Measurements from ENCODE around the gene DLG2.

DNA sequence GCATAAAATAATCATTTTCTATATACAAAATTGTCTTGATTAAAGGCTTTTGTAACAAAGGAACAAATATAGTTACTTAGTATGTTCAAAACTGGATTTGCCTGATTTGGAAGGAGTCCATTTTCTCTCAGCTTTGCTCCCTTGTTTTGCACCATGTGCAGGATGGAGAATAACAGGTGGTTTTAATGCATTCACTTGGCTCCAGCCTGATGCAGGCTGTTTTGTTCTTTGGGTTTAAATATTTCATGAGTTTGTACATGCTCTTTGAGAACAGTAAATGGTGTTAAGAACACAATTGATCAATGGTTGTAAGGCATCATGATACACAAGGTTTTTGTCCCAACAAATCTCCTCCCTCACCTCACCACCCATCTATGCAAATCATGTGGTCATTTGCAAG, 1454.1 kb downstream of the DLG2 start:
- TF ChIP-seq ESRRA (CRISPR knock-in tag; IDR thresholded peaks at IDR 0.05; ENCODE audit: borderline replicate concordance) (no peak), ZNF232 (CRISPR knock-in tag; IDR thresholded peaks at IDR 0.05) (no peak), MYBL2 (CRISPR knock-in tag; IDR thresholded peaks at IDR 0.05) (no peak), SP1 (CRISPR knock-in tag; conservative IDR thresholded peaks at IDR 0.05) (no peak), RELA (CRISPR knock-in tag; IDR thresholded peaks at IDR 0.05; ENCODE audit: borderline replicate concordance) (no peak), GABPB1 (CRISPR knock-in tag; IDR thresholded peaks at IDR 0.05) (no peak), NFYB (CRISPR knock-in tag; conservative IDR thresholded peaks at IDR 0.05; ENCODE audit: low read depth) (no peak), ATF1 (CRISPR knock-in tag; IDR thresholded peaks at IDR 0.05) (no peak)
- TF ChIP-seq, protein P1, sequence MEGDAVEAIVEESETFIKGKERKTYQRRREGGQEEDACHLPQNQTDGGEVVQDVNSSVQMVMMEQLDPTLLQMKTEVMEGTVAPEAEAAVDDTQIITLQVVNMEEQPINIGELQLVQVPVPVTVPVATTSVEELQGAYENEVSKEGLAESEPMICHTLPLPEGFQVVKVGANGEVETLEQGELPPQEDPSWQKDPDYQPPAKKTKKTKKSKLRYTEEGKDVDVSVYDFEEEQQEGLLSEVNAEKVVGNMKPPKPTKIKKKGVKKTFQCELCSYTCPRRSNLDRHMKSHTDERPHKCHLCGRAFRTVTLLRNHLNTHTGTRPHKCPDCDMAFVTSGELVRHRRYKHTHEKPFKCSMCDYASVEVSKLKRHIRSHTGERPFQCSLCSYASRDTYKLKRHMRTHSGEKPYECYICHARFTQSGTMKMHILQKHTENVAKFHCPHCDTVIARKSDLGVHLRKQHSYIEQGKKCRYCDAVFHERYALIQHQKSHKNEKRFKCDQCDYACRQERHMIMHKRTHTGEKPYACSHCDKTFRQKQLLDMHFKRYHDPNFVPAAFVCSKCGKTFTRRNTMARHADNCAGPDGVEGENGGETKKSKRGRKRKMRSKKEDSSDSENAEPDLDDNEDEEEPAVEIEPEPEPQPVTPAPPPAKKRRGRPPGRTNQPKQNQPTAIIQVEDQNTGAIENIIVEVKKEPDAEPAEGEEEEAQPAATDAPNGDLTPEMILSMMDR (IDR thresholded peaks at IDR 0.05): no peak
- TF ChIP-seq, protein P2, sequence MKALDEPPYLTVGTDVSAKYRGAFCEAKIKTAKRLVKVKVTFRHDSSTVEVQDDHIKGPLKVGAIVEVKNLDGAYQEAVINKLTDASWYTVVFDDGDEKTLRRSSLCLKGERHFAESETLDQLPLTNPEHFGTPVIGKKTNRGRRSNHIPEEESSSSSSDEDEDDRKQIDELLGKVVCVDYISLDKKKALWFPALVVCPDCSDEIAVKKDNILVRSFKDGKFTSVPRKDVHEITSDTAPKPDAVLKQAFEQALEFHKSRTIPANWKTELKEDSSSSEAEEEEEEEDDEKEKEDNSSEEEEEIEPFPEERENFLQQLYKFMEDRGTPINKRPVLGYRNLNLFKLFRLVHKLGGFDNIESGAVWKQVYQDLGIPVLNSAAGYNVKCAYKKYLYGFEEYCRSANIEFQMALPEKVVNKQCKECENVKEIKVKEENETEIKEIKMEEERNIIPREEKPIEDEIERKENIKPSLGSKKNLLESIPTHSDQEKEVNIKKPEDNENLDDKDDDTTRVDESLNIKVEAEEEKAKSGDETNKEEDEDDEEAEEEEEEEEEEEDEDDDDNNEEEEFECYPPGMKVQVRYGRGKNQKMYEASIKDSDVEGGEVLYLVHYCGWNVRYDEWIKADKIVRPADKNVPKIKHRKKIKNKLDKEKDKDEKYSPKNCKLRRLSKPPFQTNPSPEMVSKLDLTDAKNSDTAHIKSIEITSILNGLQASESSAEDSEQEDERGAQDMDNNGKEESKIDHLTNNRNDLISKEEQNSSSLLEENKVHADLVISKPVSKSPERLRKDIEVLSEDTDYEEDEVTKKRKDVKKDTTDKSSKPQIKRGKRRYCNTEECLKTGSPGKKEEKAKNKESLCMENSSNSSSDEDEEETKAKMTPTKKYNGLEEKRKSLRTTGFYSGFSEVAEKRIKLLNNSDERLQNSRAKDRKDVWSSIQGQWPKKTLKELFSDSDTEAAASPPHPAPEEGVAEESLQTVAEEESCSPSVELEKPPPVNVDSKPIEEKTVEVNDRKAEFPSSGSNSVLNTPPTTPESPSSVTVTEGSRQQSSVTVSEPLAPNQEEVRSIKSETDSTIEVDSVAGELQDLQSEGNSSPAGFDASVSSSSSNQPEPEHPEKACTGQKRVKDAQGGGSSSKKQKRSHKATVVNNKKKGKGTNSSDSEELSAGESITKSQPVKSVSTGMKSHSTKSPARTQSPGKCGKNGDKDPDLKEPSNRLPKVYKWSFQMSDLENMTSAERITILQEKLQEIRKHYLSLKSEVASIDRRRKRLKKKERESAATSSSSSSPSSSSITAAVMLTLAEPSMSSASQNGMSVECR (CRISPR knock-in tag; IDR thresholded peaks at IDR 0.05; ENCODE audit: borderline replicate concordance): no peak
- TF ChIP-seq, protein P3, sequence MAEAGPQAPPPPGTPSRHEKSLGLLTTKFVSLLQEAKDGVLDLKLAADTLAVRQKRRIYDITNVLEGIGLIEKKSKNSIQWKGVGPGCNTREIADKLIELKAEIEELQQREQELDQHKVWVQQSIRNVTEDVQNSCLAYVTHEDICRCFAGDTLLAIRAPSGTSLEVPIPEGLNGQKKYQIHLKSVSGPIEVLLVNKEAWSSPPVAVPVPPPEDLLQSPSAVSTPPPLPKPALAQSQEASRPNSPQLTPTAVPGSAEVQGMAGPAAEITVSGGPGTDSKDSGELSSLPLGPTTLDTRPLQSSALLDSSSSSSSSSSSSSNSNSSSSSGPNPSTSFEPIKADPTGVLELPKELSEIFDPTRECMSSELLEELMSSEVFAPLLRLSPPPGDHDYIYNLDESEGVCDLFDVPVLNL (CRISPR knock-in tag; IDR thresholded peaks at IDR 0.05; ENCODE audit: borderline replicate concordance, low read depth): no peak
- TF ChIP-seq, protein P4, sequence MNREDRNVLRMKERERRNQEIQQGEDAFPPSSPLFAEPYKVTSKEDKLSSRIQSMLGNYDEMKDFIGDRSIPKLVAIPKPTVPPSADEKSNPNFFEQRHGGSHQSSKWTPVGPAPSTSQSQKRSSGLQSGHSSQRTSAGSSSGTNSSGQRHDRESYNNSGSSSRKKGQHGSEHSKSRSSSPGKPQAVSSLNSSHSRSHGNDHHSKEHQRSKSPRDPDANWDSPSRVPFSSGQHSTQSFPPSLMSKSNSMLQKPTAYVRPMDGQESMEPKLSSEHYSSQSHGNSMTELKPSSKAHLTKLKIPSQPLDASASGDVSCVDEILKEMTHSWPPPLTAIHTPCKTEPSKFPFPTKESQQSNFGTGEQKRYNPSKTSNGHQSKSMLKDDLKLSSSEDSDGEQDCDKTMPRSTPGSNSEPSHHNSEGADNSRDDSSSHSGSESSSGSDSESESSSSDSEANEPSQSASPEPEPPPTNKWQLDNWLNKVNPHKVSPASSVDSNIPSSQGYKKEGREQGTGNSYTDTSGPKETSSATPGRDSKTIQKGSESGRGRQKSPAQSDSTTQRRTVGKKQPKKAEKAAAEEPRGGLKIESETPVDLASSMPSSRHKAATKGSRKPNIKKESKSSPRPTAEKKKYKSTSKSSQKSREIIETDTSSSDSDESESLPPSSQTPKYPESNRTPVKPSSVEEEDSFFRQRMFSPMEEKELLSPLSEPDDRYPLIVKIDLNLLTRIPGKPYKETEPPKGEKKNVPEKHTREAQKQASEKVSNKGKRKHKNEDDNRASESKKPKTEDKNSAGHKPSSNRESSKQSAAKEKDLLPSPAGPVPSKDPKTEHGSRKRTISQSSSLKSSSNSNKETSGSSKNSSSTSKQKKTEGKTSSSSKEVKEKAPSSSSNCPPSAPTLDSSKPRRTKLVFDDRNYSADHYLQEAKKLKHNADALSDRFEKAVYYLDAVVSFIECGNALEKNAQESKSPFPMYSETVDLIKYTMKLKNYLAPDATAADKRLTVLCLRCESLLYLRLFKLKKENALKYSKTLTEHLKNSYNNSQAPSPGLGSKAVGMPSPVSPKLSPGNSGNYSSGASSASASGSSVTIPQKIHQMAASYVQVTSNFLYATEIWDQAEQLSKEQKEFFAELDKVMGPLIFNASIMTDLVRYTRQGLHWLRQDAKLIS (CRISPR knock-in tag; IDR thresholded peaks at IDR 0.05; ENCODE audit: borderline replicate concordance): no peak
- TF ChIP-seq, protein P5, sequence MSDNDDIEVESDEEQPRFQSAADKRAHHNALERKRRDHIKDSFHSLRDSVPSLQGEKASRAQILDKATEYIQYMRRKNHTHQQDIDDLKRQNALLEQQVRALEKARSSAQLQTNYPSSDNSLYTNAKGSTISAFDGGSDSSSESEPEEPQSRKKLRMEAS (CRISPR knock-in tag; IDR thresholded peaks at IDR 0.05): no peak
- TF ChIP-seq, protein P6, sequence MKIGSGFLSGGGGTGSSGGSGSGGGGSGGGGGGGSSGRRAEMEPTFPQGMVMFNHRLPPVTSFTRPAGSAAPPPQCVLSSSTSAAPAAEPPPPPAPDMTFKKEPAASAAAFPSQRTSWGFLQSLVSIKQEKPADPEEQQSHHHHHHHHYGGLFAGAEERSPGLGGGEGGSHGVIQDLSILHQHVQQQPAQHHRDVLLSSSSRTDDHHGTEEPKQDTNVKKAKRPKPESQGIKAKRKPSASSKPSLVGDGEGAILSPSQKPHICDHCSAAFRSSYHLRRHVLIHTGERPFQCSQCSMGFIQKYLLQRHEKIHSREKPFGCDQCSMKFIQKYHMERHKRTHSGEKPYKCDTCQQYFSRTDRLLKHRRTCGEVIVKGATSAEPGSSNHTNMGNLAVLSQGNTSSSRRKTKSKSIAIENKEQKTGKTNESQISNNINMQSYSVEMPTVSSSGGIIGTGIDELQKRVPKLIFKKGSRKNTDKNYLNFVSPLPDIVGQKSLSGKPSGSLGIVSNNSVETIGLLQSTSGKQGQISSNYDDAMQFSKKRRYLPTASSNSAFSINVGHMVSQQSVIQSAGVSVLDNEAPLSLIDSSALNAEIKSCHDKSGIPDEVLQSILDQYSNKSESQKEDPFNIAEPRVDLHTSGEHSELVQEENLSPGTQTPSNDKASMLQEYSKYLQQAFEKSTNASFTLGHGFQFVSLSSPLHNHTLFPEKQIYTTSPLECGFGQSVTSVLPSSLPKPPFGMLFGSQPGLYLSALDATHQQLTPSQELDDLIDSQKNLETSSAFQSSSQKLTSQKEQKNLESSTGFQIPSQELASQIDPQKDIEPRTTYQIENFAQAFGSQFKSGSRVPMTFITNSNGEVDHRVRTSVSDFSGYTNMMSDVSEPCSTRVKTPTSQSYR (CRISPR knock-in tag; IDR thresholded peaks at IDR 0.05): no peak

All from WTC11 (cell line).